C4-2B (cell line): Measurements from ENCODE around the gene CTNNA1.

Experiments
- H3K27ac ChIP-seq: fragments of 450-650 bp; 2 replicates; pipeline ENCODE4 v1.5.1; 2017
- CTCF ChIP-seq: fragments of 450-650 bp; conservative IDR thresholded peaks from 2 replicates; pipeline ENCODE4 v1.5.1; 2017; ENCODE audit warnings: mild to moderate bottlenecking
- ZFX ChIP-seq: fragments of 450-650 bp; IDR thresholded peaks from 2 replicates; pipeline ENCODE4 v1.6.1; 2017

The CTNNA1 gene

GRCh38 chr5:138783976-138784375 is 30.8 kb downstream of the CTNNA1 start:
- no peak for TF ChIP-seq CTCF
- no peak for TF ChIP-seq ZFX
- H3K27ac ChIP-seq = no peak overlapping the region

GRCh38 chr5:138784590-138784989 is 31.4 kb downstream of the CTNNA1 start:
- no peak overlapping the region for H3K27ac ChIP-seq
- no peak for TF ChIP-seq ZFX
- no peak for TF ChIP-seq CTCF

GRCh38 chr5:138789771-138790242 is 36.6 kb downstream of the CTNNA1 start:
- H3K27ac ChIP-seq = peak overlapping the region; percentile 6; the same call in 1 of the 2 replicates
- TF ChIP-seq CTCF (peak; percentile 85), ZFX (no peak)

GRCh38 chr5:138790684-138791083 is 37.5 kb downstream of the CTNNA1 start:
- TF ChIP-seq ZFX (no peak), CTCF (no peak)
- no peak overlapping the region for H3K27ac ChIP-seq

DNA sequence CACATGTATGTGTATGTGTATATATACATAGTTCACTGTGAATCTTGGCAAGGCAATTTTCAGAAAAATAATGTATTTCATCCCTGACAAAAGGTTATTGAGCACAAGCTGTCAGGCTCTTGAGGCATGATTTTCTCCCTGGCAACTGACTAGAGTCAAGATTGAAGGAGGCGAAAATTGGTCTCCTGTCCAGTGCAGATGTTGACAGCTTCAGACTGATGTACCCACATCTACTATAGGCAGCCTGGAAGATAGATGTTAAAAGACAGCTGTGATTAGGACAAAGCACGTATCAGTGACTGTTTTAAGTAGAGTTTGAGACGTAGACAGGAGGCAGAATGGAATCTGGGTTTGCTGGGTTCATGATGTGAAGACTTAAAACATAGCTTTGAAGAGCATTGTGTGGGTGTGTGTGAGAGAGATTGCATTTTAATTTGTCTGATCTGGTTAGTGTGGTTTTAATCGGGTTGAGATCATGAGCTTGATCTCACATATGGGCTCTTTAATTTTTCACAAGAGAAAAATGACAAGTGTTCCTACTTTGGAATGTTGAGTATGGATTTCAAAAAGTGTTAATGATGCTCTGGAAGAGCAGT is 39.1 kb downstream of the CTNNA1 start:
- TF ChIP-seq CTCF (no peak), ZFX (no peak)

DNA sequence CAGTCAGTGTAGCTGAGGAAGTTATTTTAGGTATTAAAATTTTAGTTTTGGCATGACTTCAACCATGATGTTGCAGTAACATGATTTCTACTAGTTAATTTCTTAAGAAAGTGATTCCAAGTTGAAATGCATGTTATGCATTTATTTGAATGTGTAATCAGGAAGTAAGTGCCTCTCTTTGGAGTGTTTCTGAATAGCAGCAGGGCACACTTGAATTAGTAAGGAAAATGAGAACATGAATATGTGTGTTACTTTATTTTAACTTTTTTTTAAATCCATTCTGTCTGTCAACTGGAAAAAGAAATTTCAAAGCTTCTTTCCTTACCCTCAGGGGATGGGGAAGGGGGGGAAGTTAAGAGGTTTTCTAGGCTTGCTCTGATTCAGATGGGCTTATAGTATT is 40.4 kb downstream of the CTNNA1 start:
- TF ChIP-seq ZFX (no peak), CTCF (no peak)
- peak overlapping the region; percentile 45; the same call in 1 of the 2 replicates for H3K27ac ChIP-seq

More for the DNA sequence above, 39.1 kb downstream of the CTNNA1 start:
- no peak overlapping the region for H3K27ac ChIP-seq

DNA sequence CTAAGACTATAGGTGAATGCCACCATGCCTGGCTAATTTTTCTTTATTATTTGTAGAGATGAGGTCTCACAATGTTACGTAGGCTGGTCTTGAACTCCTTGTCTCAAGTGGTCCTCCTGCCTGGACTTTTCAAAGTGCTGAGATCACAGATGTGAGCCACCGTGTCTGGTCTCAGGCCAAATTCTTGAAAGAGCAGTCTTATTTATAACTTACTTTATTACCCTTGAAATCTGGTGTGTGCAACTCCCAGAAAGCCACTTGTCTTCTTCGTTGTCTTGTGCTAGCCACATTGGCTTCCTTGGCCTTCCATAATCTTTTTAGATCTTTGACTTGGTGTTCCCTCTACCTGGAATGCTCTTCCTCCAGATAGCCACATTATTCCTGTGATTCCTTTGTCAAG is 50.1 kb downstream of the CTNNA1 start:
- TF ChIP-seq CTCF = no peak
- TF ChIP-seq ZFX = no peak
- H3K27ac ChIP-seq = no peak overlapping the region
